GM21737 (cell line): Measurements from ENCODE around the gene KLHL34.

Source experiments
- ATAC-seq: cut with Tn5 transposase; IDR thresholded peaks from one replicate; pipeline ENCODE4 v1.9.1; 2021; ENCODE audit warnings: mild to moderate bottlenecking, moderate library complexity; ENCODE audit not compliant: unreplicated experiment

The KLHL34 gene

GRCh38 chrX:21655901-21656586, 2.1 kb downstream of the KLHL34 start:
- ATAC-seq: no peak

- ATAC-seq: no peak
Measured at GRCh38 chrX:21645886-21646285, 12.2 kb downstream of the KLHL34 start.

- ATAC-seq: no peak
Measured at GRCh38 chrX:21645431-21645830, 12.7 kb downstream of the KLHL34 start.

- ATAC-seq: no peak
Measured at GRCh38 chrX:21639775-21640174, 18.4 kb downstream of the KLHL34 start.

- no peak for ATAC-seq
Measured at GRCh38 chrX:21638311-21638710, 19.8 kb downstream of the KLHL34 start.

GRCh38 chrX:21632027-21632426, 26.1 kb downstream of the KLHL34 start:
- no peak for ATAC-seq

- no peak for ATAC-seq
Measured at GRCh38 chrX:21623778-21624501, 34.2 kb downstream of the KLHL34 start.

- ATAC-seq: no peak
Measured at GRCh38 chrX:21620234-21620633, 37.9 kb downstream of the KLHL34 start.

GRCh38 chrX:21616386-21616785, 41.7 kb downstream of the KLHL34 start:
- no peak for ATAC-seq

GRCh38 chrX:21612154-21612553, 46.0 kb downstream of the KLHL34 start:
- ATAC-seq: no peak

- ATAC-seq: no peak
Measured at GRCh38 chrX:21610168-21610567, 48.0 kb downstream of the KLHL34 start.

GRCh38 chrX:21606002-21606401, 52.1 kb downstream of the KLHL34 start:
- ATAC-seq: no peak
